ENCODE measurements around the gene TBC1D23. TPM values are rescaled to one million over a fixed set of nuclear protein-coding genes. Genes with fewer than 3 reads are reported as not detected.
"Not testable (repeated sequence)": the region's sequence is repeated elsewhere in the genome, so short reads cannot be mapped to it uniquely, and the experiment has no call there.

Gene TBC1D23
- total RNA-seq, 1 donor from 2014 or later = 33.2 TPM

DNA sequence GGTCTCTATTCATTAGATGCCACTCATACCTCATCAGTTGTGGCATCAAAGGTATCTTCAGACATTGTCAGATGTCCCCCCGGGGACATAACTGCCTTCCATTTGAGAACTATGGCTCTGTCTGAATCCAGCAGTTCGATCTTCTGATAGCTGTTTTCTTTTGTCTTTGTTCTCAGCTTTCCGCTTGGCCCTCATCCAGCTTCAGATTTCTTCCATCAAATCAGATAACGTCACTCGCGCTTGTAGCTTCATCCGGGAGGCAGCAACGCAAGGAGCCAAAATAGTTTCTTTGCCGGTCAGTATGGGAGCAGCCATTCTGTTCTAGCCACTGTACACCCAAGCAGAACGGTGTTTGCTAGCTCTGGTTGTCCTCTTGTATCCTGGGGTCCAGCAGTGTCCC is 78.1 kb downstream of the TBC1D23 start:
- TF ChIP-seq, protein P1, sequence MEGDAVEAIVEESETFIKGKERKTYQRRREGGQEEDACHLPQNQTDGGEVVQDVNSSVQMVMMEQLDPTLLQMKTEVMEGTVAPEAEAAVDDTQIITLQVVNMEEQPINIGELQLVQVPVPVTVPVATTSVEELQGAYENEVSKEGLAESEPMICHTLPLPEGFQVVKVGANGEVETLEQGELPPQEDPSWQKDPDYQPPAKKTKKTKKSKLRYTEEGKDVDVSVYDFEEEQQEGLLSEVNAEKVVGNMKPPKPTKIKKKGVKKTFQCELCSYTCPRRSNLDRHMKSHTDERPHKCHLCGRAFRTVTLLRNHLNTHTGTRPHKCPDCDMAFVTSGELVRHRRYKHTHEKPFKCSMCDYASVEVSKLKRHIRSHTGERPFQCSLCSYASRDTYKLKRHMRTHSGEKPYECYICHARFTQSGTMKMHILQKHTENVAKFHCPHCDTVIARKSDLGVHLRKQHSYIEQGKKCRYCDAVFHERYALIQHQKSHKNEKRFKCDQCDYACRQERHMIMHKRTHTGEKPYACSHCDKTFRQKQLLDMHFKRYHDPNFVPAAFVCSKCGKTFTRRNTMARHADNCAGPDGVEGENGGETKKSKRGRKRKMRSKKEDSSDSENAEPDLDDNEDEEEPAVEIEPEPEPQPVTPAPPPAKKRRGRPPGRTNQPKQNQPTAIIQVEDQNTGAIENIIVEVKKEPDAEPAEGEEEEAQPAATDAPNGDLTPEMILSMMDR (IDR thresholded peaks at IDR 0.05; ENCODE audit: partially characterized antibody, unreplicated experiment) = no peak
- H3K27ac Mint-ChIP-seq (ENCODE audit: unreplicated experiment) = no peak overlapping the region
- peaks cover 8% of the 10 kb centered on the region for H3K4me1 Mint-ChIP-seq (ENCODE audit: low read depth, unreplicated experiment)

DNA sequence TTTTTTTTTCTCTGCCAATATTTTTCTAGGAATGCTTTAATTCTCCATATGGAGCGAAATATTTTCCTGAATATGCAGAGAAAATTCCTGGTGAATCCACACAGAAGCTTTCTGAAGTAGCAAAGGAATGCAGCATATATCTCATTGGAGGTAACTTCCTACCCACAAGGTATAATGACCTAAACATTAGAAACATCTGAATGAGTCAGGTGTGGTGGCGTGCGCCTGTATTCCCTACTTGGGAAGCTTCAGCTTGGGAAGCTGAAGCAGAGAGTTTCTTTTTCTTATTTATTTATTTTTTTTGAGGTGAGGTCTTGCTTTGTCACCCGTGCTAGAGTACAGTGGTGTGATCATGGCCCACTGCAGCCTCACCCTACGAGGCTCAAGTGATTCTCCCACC is 79.0 kb downstream of the TBC1D23 start:
- Mint-ChIP-seq H3K27me3 (ENCODE audit: unreplicated experiment) (peaks cover 4% of the 10 kb centered on the region), H3K27ac (ENCODE audit: unreplicated experiment) (no peak overlapping the region), H3K4me1 (ENCODE audit: low read depth, unreplicated experiment) (peaks cover 8% of the 10 kb centered on the region), H3K36me3 (ENCODE audit: unreplicated experiment) (peaks cover 6% of the 10 kb centered on the region), H3K9me3 (ENCODE audit: unreplicated experiment) (peaks cover 4% of the 10 kb centered on the region), H3K4me3 (ENCODE audit: unreplicated experiment) (no peak overlapping the region)
- DNase-seq = no peak
- TF ChIP-seq, protein P1 (IDR thresholded peaks at IDR 0.05; ENCODE audit: partially characterized antibody, unreplicated experiment) = no peak

More for the DNA sequence above, 78.1 kb downstream of the TBC1D23 start:
- Mint-ChIP-seq H3K36me3 (ENCODE audit: unreplicated experiment) (peaks cover 6% of the 10 kb centered on the region), H3K27me3 (ENCODE audit: unreplicated experiment) (peaks cover 4% of the 10 kb centered on the region), H3K9me3 (ENCODE audit: unreplicated experiment) (peaks cover 4% of the 10 kb centered on the region), H3K4me3 (ENCODE audit: unreplicated experiment) (no peak overlapping the region)
- no peak for DNase-seq

DNA sequence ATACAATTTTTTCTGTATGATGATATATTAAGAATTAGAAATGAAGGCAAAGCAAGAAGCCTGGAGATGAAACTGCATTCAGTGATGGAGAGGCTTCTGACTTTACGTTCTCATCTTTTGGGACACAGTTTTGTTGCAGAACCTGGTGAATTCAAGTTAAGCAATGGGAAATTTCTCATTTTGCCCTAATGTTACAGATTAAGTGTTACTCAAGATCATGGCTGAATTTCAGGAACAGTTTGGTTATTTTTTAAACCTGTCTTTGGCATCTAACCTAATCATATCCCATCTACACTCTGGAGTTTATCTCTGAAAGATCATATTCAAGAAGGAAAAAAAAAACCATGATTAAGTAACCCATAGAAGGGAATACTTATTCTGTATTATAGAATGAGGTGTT is 79.7 kb downstream of the TBC1D23 start:
- Mint-ChIP-seq H3K36me3 (ENCODE audit: unreplicated experiment) (peaks cover 6% of the 10 kb centered on the region), H3K27ac (ENCODE audit: unreplicated experiment) (no peak overlapping the region), H3K9me3 (ENCODE audit: unreplicated experiment) (no peaks in the 10 kb centered on the region), H3K4me3 (ENCODE audit: unreplicated experiment) (no peak overlapping the region), H3K4me1 (ENCODE audit: low read depth, unreplicated experiment) (peaks cover 4% of the 10 kb centered on the region), H3K27me3 (ENCODE audit: unreplicated experiment) (no peaks in the 10 kb centered on the region)
- TF ChIP-seq, protein P1 (IDR thresholded peaks at IDR 0.05; ENCODE audit: partially characterized antibody, unreplicated experiment) = no peak
- DNase-seq = no peak

DNA sequence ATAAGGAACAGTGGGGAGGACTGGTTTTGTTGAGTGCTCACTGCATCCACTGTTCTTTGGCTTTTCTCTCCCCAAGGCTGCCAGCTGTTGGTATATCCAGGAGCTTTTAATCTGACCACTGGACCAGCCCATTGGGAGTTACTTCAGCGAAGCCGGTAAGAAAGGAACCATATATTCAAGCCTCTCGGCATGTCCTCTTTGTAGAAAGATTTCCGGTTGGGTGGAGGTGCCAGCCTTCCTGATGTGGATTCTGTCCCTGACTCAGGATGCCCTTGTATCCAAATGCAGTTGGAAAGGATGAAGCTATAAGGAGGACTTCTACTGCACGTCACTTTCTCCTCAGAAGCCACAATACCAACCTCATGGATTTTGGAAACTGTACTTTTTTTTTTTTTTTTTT is 87.9 kb downstream of the TBC1D23 start:
- Mint-ChIP-seq H3K36me3 (ENCODE audit: unreplicated experiment) (peaks cover 15% of the 10 kb centered on the region), H3K4me3 (ENCODE audit: unreplicated experiment) (no peak overlapping the region), H3K27me3 (ENCODE audit: unreplicated experiment) (no peaks in the 10 kb centered on the region), H3K9me3 (ENCODE audit: unreplicated experiment) (no peaks in the 10 kb centered on the region), H3K27ac (ENCODE audit: unreplicated experiment) (no peak overlapping the region), H3K4me1 (ENCODE audit: low read depth, unreplicated experiment) (no peaks in the 10 kb centered on the region)
- DNase-seq = no peak
- TF ChIP-seq, protein P1 (IDR thresholded peaks at IDR 0.05; ENCODE audit: partially characterized antibody, unreplicated experiment) = no peak

DNA sequence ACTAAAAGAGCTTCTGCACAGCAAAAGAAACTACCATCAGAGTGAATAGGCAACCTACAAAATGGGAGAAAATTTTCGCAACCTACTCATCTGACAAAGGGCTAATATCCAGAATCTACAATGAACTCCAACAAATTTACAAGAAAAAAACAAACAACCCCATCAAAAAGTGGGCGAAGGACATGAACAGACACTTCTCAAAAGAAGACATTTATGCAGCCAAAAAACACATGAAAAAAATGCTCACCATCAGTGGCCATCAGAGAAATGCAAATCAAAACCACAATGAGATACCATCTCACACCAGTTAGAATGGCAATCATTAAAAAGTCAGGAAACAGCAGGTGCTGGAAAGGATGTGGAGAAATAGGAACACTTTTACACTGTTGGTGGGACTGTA is 91.0 kb downstream of the TBC1D23 start:
- H3K4me1 Mint-ChIP-seq (ENCODE audit: low read depth, unreplicated experiment); H3K27me3 Mint-ChIP-seq (ENCODE audit: unreplicated experiment); DNase-seq; H3K9me3 Mint-ChIP-seq (ENCODE audit: unreplicated experiment); H3K4me3 Mint-ChIP-seq (ENCODE audit: unreplicated experiment); H3K27ac Mint-ChIP-seq (ENCODE audit: unreplicated experiment): not testable (repeated sequence)
- H3K36me3 Mint-ChIP-seq (ENCODE audit: unreplicated experiment) = peaks cover 15% of the 10 kb centered on the region
